K562 (cell line): Measurements from ENCODE around the gene NT5DC1. TPM values are rescaled to one million over a fixed set of nuclear protein-coding genes. Genes with fewer than 3 reads are reported as not detected.

Experiments used
- ATAC-seq: fragments of 200-7000 bp; cut with Tn5 transposase; 3 replicates; pipeline ENCODE4 v1.9.1; 2020; ENCODE audit warnings: moderate library complexity
- BruUV-seq: library from RNA; stranded (reverse); fragments of 400-500 nt; replicated peaks from 2 replicates; lab custom pipeline; 2021; lab: Mats Ljungman, UMichigan
- CTCF ChIA-PET: fragments of 300-600 bp; formaldehyde crosslinking; extraction: SDS; loops from one replicate; lab custom pipeline; 2021; ENCODE audit warnings: low intra/inter-chr PET ratio; lab: Yijun Ruan, JAX
- POLR2A ChIA-PET: fragments of 300-600, 350-650 bp; sonication (Branson Sonifier 250); formaldehyde crosslinking; extraction: SDS; loops from one replicate; lab custom pipeline; 2021; ENCODE audit warnings: antibody characterized with exemption, inconsistent platforms; lab: Yijun Ruan, JAX
- DNase-seq, 4 experiments: peaks; one replicate each; pipeline versions ENCODE4 v3.0.0 to v3.0.0-alpha.2; 2011 to 2018; ENCODE audit warnings: low spot score in 3 of 4, mixed read lengths in 3 of 4; ENCODE audit errors: extremely low read depth in 1 of 4
- FAIRE-seq: peaks from 2 replicates; lab custom pipeline; 2011; peaks lifted over from hg19 to GRCh38; lab: Jason Lieb, UNC
- H2AFZ ChIP-seq: 2 replicates; pipeline ENCODE4 v1.6.0; 2011; ENCODE audit warnings: low read depth, low read length, control low read depth, inconsistent platforms
- H3K27ac ChIP-seq: fragments of 200-600 bp; 3 replicates; pipeline ENCODE4 v1.8.0; 2011; ENCODE audit warnings: low read depth, mild to moderate bottlenecking, control low read depth, inconsistent platforms, low read length, moderate library complexity, mixed read lengths; ENCODE audit errors: extremely low read depth
- H3K27me3 ChIP-seq, 2 experiments: fragments of 300-600 bp in 1 of 2; 2 replicates in 1 of 2; 3 replicates in 1 of 2; pipeline versions ENCODE4 v1.6.0 to v1.8.0; 2011; ENCODE audit warnings: inconsistent platforms in 2 of 2, low read length in 2 of 2, mild to moderate bottlenecking in 1 of 2, mixed read lengths in 1 of 2, moderate library complexity in 1 of 2; ENCODE audit not compliant: control insufficient read depth in 2 of 2, insufficient read depth in 2 of 2
- H3K36me3 ChIP-seq: fragments of 300-600 bp; 3 replicates; pipeline ENCODE4 v1.8.0; 2011; ENCODE audit warnings: mild to moderate bottlenecking, low read length, inconsistent platforms; ENCODE audit not compliant: control insufficient read depth, insufficient read depth
- H3K4me1 ChIP-seq, 2 experiments: fragments of 200-600 bp in 1 of 2; replicated peaks in 1 of 2; 2 replicates in 1 of 2; 3 replicates in 1 of 2; pipeline versions ENCODE4 v1.5.1 to v1.8.0; 2011; ENCODE audit warnings: inconsistent platforms in 2 of 2, low read length in 2 of 2, mild to moderate bottlenecking in 1 of 2, mixed read lengths in 1 of 2, moderate library complexity in 1 of 2; ENCODE audit not compliant: control insufficient read depth in 2 of 2, insufficient read depth in 2 of 2
- H3K4me2 ChIP-seq: 2 replicates; pipeline ENCODE4 v1.6.1; 2011; ENCODE audit warnings: low read length, control low read depth, inconsistent platforms, mixed read lengths; ENCODE audit not compliant: insufficient read depth
- H3K4me3 ChIP-seq: fragments of 200-600 bp; sonication (generic), shearing (Covaris generic); 2 replicates; pipeline ENCODE4 v1.5.1; 2016; ENCODE audit warnings: control low read depth, inconsistent platforms
- H3K79me2 ChIP-seq: fragments of 200-600 bp; 3 replicates; pipeline ENCODE4 v1.8.0; 2011; ENCODE audit warnings: low read length, inconsistent platforms; ENCODE audit not compliant: control insufficient read depth, insufficient read depth
- H3K9ac ChIP-seq, 2 experiments: 2 replicates each; pipeline versions ENCODE4 v1.6.0 to v1.6.1; 2011; ENCODE audit warnings: low read depth in 2 of 2, low read length in 2 of 2, control low read depth in 1 of 2, inconsistent platforms in 1 of 2, mild to moderate bottlenecking in 1 of 2, mixed read lengths in 1 of 2; ENCODE audit not compliant: insufficient read depth in 1 of 2
- H3K9me1 ChIP-seq: one replicate; pipeline ENCODE4 v1.6.0; 2011; ENCODE audit warnings: inconsistent platforms, mild to moderate bottlenecking, low read length, moderate library complexity; ENCODE audit not compliant: control insufficient read depth, insufficient read depth
- H3K9me3 ChIP-seq: replicated peaks from 2 replicates; pipeline ENCODE4 v1.5.1; 2011; ENCODE audit warnings: low read depth, low read length, inconsistent platforms; ENCODE audit not compliant: control insufficient read depth, insufficient read depth
- H4K20me1 ChIP-seq: replicated peaks from 2 replicates; pipeline ENCODE4 v1.6.1; 2011; ENCODE audit warnings: low read length, inconsistent platforms, mixed read lengths; ENCODE audit not compliant: control insufficient read depth, insufficient read depth
- ARID3B ChIP-seq: fragments of 250-450 bp; sonication (Bioruptor Pico); IDR thresholded peaks from 2 replicates; pipeline ENCODE4 v1.4.0; 2020; ENCODE audit warnings: borderline replicate concordance
- CAMTA2 ChIP-seq: fragments of 250-450 bp; sonication (Bioruptor Pico); conservative IDR thresholded peaks from 2 replicates; pipeline ENCODE4 v1.5.1; 2022
- CBX2 ChIP-seq: fragments of 200-600 bp; sonication (generic); IDR thresholded peaks from one replicate; pipeline ENCODE4 v1.6.1; 2012; ENCODE audit warnings: mild to moderate bottlenecking, low read length, inconsistent platforms; ENCODE audit not compliant: insufficient read depth, poor library complexity, severe bottlenecking
- CTCF ChIP-seq, 3 experiments: IDR thresholded peaks in 2 of 3; conservative IDR thresholded peaks in 1 of 3; 2 replicates each; pipeline ENCODE4 v1.5.1; 2011 to 2012; ENCODE audit warnings: low read length in 3 of 3, mild to moderate bottlenecking in 3 of 3, control low read depth in 2 of 3, improper control_type of control experiment in 1 of 3, inconsistent platforms in 1 of 3, low read depth in 1 of 3, mixed read lengths in 1 of 3, moderate library complexity in 1 of 3; ENCODE audit not compliant: insufficient read depth in 2 of 3
- HBP1 ChIP-seq: fragments of 450-650 bp; formaldehyde crosslinking; IDR thresholded peaks from 2 replicates; pipeline ENCODE4 v1.4.0; 2022; ENCODE audit warnings: missing genetic modification characterization
- HDAC8 ChIP-seq: fragments of 450-650 bp; IDR thresholded peaks from 2 replicates; pipeline ENCODE4 v1.6.1; 2016; ENCODE audit warnings: mild to moderate bottlenecking, missing genetic modification characterization, moderate library complexity, missing compliant biosample characterization
- HMGN3 ChIP-seq: IDR thresholded peaks from 2 replicates; pipeline ENCODE4 v1.6.1; 2011; ENCODE audit warnings: borderline replicate concordance, low read depth, mild to moderate bottlenecking, mixed read lengths, low read length; ENCODE audit not compliant: insufficient read length; ENCODE audit errors: extremely low read depth
- KLF13 ChIP-seq: fragments of 450-650 bp; IDR thresholded peaks from 2 replicates; pipeline ENCODE4 v1.6.1; 2016; ENCODE audit warnings: missing genetic modification characterization, low read depth, mild to moderate bottlenecking, missing compliant biosample characterization, moderate library complexity, borderline replicate concordance
- NFIC ChIP-seq: fragments of 450-650 bp; IDR thresholded peaks from 2 replicates; pipeline ENCODE4 v1.6.1; 2017; ENCODE audit warnings: mild to moderate bottlenecking, inconsistent platforms
- RFX5 ChIP-seq: IDR thresholded peaks from 2 replicates; pipeline ENCODE4 v1.6.1; 2011; ENCODE audit warnings: low read depth, mild to moderate bottlenecking, improper control_type of control experiment, low read length
- SAFB2 ChIP-seq: fragments of 200-400 bp; formaldehyde crosslinking; IDR thresholded peaks from 2 replicates; pipeline ENCODE4 v1.6.1; 2018; ENCODE audit warnings: borderline replicate concordance, low read length, low read depth, moderate library complexity; ENCODE audit not compliant: severe bottlenecking
- TEAD1 ChIP-seq, 2 experiments: fragments of 450-650 bp in 1 of 2; sonication (generic) in 1 of 2; formaldehyde crosslinking; IDR thresholded peaks; 2 replicates each; pipeline versions ENCODE4 v1.4.0 to v1.8.0; 2020 to 2022; ENCODE audit warnings: mild to moderate bottlenecking in 2 of 2, missing genetic modification reagents in 1 of 2
- WGBS: fragments of 100-300 bp; shearing (Covaris generic); methylation state at CpG from one replicate; pipeline ENCODE4 v1.1.6; 2016; ENCODE audit warnings: low coverage, mixed read lengths; ENCODE audit not compliant: insufficient coverage; ENCODE audit errors: missing lambda C conversion rate; 5-methylcytosine and 5-hydroxymethylcytosine counted together
- in situ Hi-C: fragments of 300-500 bp; cut with MboI; formaldehyde crosslinking; loops from 4 replicates; pipeline ENCODE4 v1.15.0; 2018; ENCODE audit warnings: inconsistent platforms, mixed read lengths
- intact Hi-C: fragments of 100-400 bp; cut with micrococcal nuclease; formaldehyde crosslinking; loops from 2 replicates; pipeline ENCODE4 v1.14.2; 2022
- polyA plus RNA-seq, 8 experiments: library from polyadenylated mRNA; depleted of rRNA in 4 of 8; stranded (reverse) in 5 of 8; unstranded in 3 of 8; fragments of >200 nt; fragmentation: Nextera tagmentation in 2 of 8; fragmentation: Illumina TruSeq in 1 of 8; extraction: Ambion mirVana in 2 of 8; extraction: Trizol in 1 of 8; gene quantifications; 2 replicates each; pipeline versions ENCODE4 v1.2.1 to v1.2.3, GENCODE V29; 2011 to 2014; ENCODE audit warnings: inconsistent platforms in 1 of 8, missing spikeins in 1 of 8
- total RNA-seq, 7 experiments: library from RNA; depleted of rRNA in 6 of 7; stranded (reverse); fragments of >200 nt in 6 of 7; fragmentation: Illumina TruSeq in 2 of 7; extraction: Trizol in 2 of 7; gene quantifications; 2 replicates each; pipeline versions ENCODE4 v1.2.1 to v1.2.3, GENCODE V29; 2011 to 2021; ENCODE audit warnings: low replicate concordance in 1 of 7
- TF ChIP-seq, protein P1 (sequence below): fragments of 250-450 bp; sonication (Bioruptor Pico); IDR thresholded peaks from 2 replicates; pipeline ENCODE4 v1.5.0; 2021; ENCODE audit warnings: mild to moderate bottlenecking, moderate library complexity

Gene NT5DC1
- total and polyA plus RNA-seq, 9 of the 15 experiments (the other 6 are each of a cell fraction or from before 2014, with no cell fraction given) = 4.9 to 28.5 (median 16.3) TPM

GRCh38 chr6:116139917-116140316, 39.3 kb downstream of the NT5DC1 start:
- Histone ChIP-seq H3K27ac (no peak overlapping the region), H3K9me1 (no peaks in the 10 kb centered on the region), H2AFZ (0 out of 2 replicates have a peak overlapping the region, but pooled peaks have one; percentile 27), H3K4me2 (no peak overlapping the region), H3K79me2 (no peaks in the 10 kb centered on the region), H3K4me3 (no peak overlapping the region), H3K9ac (no peak overlapping the region), H3K36me3 (no peaks in the 10 kb centered on the region), H4K20me1 (no peaks in the 10 kb centered on the region), H3K4me1 (peaks cover 0 to 3% of the 10 kb centered on the region in 2 experiments; a peak in 2 of 5 replicates), H3K9me3 (no peaks in the 10 kb centered on the region), H3K27me3 (no peaks in the 10 kb centered on the region)
- DNase-seq (peak in 1 of 4 experiments; percentile 34), ATAC-seq (peak; percentile 73), FAIRE-seq (no peak)
- 48% methylated on average over 4 of the region's 4 CpGs for WGBS
- in situ Hi-C loops (no loop called here), intact Hi-C loops (loop anchor here (5.0 kb wide), 1 partner anchor 77 kb away; no protein-coding TSS in a partner anchor)
- ChIA-PET POLR2A (no interaction called here), CTCF (no interaction called here)
- no TSS peak for BruUV-seq
- TF ChIP-seq NFIC (peak; percentile 66), HDAC8 (tag) (no peak), CTCF (IDR thresholded peaks at IDR 0.05 in 2 of 3, conservative IDR thresholded peaks at IDR 0.05 in 1 of 3; ENCODE audit: insufficient read depth in 2 of 3, low read depth in 1 of 3, low read length in 3 of 3) (peak; percentile 43 to 92 (median 65); a peak in 5 of 6 replicates), CAMTA2 (CRISPR knock-in tag) (no peak), CBX2 (no peak), ARID3B (CRISPR knock-in tag) (no peak), SAFB2 (no peak), KLF13 (tag) (no peak), HMGN3 (no peak), TEAD1 (CRISPR knock-in tag; IDR thresholded peaks at IDR 0.05) (no peak), RFX5 (no peak), HBP1 (CRISPR knock-in tag) (no peak)
- TF ChIP-seq, protein P1, sequence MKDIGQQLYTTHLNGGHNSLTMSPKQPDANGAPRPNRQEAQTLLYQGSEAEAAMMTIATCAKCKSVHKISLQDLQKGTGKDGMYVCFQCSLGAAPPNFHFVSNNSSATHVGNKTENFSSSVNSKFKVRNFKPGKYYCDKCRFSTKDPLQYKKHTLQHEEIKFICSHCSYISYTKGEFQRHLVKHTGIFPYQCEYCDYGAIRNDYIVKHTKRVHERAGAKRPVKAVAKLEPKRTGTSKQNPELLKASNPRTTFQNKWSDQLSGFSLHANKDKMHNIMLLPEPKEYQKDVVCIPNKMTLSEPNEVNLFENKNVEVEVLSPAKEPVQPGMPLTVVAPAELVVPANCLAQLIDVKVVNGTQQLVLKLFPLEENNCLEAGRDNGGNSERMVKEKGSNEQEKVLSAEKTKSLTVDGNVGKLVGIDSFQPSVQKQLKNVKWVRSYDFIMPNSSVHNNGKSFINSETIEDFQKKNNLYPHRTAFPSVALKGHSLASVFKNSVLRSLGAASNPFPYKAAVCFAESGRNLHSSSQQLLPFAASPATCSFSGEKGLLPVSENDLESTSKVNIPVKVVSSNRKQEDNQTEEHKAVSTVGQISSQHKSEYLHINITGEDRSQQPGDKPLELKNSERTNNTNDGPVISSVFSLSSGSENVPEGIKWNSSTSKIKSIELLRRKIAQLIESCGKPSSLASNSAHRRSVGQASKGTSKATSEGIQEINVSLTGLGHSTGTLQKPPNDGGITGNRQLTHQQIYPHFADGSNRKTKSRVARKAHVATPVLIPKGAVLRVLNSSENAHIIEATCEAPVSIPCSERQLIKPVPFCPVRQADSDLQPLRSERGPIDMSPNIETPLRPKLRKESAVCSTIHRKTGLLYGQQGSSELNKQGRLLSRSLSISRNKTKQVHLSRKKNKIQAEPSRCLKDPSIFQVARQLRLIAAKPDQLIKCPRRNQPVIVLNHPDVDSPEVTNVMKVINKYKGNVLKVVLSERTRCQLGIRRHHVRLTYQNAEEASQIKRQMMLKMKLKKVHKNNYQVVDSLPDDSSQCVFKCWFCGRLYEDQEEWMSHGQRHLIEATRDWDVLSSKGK = no peak
